Measurements from ENCODE around the gene DCC.

Gene DCC

DNA sequence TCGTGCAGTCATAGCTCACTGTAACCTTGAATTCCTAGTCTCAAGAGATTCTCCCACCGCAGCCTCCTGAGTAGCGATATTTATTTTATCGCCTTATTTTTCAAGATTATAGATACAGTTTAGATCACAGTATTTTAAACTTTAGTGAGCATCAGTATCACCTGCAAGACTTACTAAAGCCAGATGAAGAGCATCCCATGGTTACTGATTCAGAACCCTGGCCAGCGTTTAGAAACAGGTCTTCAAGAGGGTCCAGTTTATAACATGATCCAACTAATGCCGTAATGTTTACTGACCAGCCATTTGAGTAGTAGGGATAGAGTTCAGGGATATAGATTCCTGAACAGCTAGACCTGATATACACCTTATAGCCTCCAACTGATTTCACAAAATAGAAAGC lies 146.1 kb downstream of the DCC start:
- H3K79me2 ChIP-seq (ENCODE audit: control insufficient read depth, low read length) = no peaks in the 10 kb centered on the region
- H3K27ac ChIP-seq (ENCODE audit: low read depth, low read length) = no peak overlapping the region
- H3K4me1 ChIP-seq (ENCODE audit: control insufficient read depth, low read length) = no peaks in the 10 kb centered on the region
- H4K20me1 ChIP-seq (ENCODE audit: control insufficient read depth, insufficient read depth, low read depth, low read length) = no peaks in the 10 kb centered on the region
- no peaks in the 10 kb centered on the region for H3K9me3 ChIP-seq (ENCODE audit: control insufficient read depth, insufficient read depth, low read length)
- H3K27me3 ChIP-seq (ENCODE audit: control insufficient read depth, low read length) = no peaks in the 10 kb centered on the region
- no peaks in the 10 kb centered on the region for H3K36me3 ChIP-seq (ENCODE audit: control insufficient read depth, low read length)
- no peaks in the 10 kb centered on the region for H3K9me2 ChIP-seq (replicated peaks; ENCODE audit: control insufficient read depth, low read length)
- TF ChIP-seq, protein P1, sequence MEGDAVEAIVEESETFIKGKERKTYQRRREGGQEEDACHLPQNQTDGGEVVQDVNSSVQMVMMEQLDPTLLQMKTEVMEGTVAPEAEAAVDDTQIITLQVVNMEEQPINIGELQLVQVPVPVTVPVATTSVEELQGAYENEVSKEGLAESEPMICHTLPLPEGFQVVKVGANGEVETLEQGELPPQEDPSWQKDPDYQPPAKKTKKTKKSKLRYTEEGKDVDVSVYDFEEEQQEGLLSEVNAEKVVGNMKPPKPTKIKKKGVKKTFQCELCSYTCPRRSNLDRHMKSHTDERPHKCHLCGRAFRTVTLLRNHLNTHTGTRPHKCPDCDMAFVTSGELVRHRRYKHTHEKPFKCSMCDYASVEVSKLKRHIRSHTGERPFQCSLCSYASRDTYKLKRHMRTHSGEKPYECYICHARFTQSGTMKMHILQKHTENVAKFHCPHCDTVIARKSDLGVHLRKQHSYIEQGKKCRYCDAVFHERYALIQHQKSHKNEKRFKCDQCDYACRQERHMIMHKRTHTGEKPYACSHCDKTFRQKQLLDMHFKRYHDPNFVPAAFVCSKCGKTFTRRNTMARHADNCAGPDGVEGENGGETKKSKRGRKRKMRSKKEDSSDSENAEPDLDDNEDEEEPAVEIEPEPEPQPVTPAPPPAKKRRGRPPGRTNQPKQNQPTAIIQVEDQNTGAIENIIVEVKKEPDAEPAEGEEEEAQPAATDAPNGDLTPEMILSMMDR (IDR thresholded peaks at IDR 0.05; ENCODE audit: low read depth, low read length, poor library complexity, severe bottlenecking) = no peak
- no peak overlapping the region for H3K4me3 ChIP-seq (ENCODE audit: low read length)
- no peak overlapping the region for H3K4me2 ChIP-seq (ENCODE audit: low read length)
- no peaks in the 10 kb centered on the region for H3F3A ChIP-seq (ENCODE audit: control insufficient read depth, insufficient read depth)

GRCh38 chr18:52489396-52490306 lies 149.7 kb downstream of the DCC start:
- H3K79me2 ChIP-seq (ENCODE audit: control insufficient read depth, low read length) = no peaks in the 10 kb centered on the region
- no peaks in the 10 kb centered on the region for H3K4me1 ChIP-seq (ENCODE audit: control insufficient read depth, low read length)
- no peak overlapping the region for H3K4me2 ChIP-seq (ENCODE audit: low read length)
- TF ChIP-seq EZH2phosphoT487 (IDR thresholded peaks at IDR 0.05; ENCODE audit: borderline replicate concordance, low read length) = no peak
- TF ChIP-seq, protein P1 (IDR thresholded peaks at IDR 0.05; ENCODE audit: low read depth, low read length, poor library complexity, severe bottlenecking) = no peak
- H3K36me3 ChIP-seq (ENCODE audit: control insufficient read depth, low read length) = no peaks in the 10 kb centered on the region
- no peak overlapping the region for H3K4me3 ChIP-seq (ENCODE audit: low read length)
- H3K27me3 ChIP-seq (ENCODE audit: control insufficient read depth, low read length) = no peaks in the 10 kb centered on the region
- no peaks in the 10 kb centered on the region for H3K9me2 ChIP-seq (replicated peaks; ENCODE audit: control insufficient read depth, low read length)
- no peaks in the 10 kb centered on the region for H4K20me1 ChIP-seq (ENCODE audit: control insufficient read depth, insufficient read depth, low read depth, low read length)
- no peaks in the 10 kb centered on the region for H3F3A ChIP-seq (ENCODE audit: control insufficient read depth, insufficient read depth)
- H3K27ac ChIP-seq (ENCODE audit: low read depth, low read length) = no peak overlapping the region
- H3K9me3 ChIP-seq (ENCODE audit: control insufficient read depth, insufficient read depth, low read length) = peaks cover 3% of the 10 kb centered on the region; the same call in 1 of the 2 replicates

DNA sequence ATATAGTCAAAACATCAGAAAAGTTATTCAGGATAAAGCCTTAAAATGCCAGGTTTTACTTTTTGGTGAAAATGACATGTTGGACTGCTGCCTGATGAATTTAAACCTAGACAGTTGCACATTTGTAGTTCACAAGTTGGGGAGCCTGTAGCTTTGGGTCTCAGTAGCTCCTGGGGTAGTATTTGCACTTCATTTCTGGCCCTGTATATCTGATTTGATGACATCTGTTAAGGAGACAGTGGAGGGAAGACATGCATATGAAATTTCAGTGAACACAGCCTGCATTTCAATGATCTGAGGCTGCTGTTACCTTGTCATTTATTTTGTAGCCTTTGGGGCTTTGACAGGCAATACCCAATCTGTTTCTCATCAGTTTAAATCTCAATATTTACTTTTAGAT lies 156.4 kb downstream of the DCC start:
- H3K27me3 ChIP-seq (ENCODE audit: control insufficient read depth, low read length) = no peaks in the 10 kb centered on the region
- H3K9me2 ChIP-seq (replicated peaks; ENCODE audit: control insufficient read depth, low read length) = no peaks in the 10 kb centered on the region
- no peaks in the 10 kb centered on the region for H3F3A ChIP-seq (ENCODE audit: control insufficient read depth, insufficient read depth)
- TF ChIP-seq EZH2phosphoT487 (IDR thresholded peaks at IDR 0.05; ENCODE audit: borderline replicate concordance, low read length) = no peak
- TF ChIP-seq, protein P1 (IDR thresholded peaks at IDR 0.05; ENCODE audit: low read depth, low read length, poor library complexity, severe bottlenecking) = no peak
- no peaks in the 10 kb centered on the region for H4K20me1 ChIP-seq (ENCODE audit: control insufficient read depth, insufficient read depth, low read depth, low read length)
- no peaks in the 10 kb centered on the region for H3K36me3 ChIP-seq (ENCODE audit: control insufficient read depth, low read length)
- H3K27ac ChIP-seq (ENCODE audit: low read depth, low read length) = no peak overlapping the region
- no peaks in the 10 kb centered on the region for H3K4me1 ChIP-seq (ENCODE audit: control insufficient read depth, low read length)
- no peak overlapping the region for H3K4me2 ChIP-seq (ENCODE audit: low read length)
- H3K9me3 ChIP-seq (ENCODE audit: control insufficient read depth, insufficient read depth, low read length) = peaks cover 3% of the 10 kb centered on the region; the same call in 1 of the 2 replicates
- no peak overlapping the region for H3K4me3 ChIP-seq (ENCODE audit: low read length)
- H3K79me2 ChIP-seq (ENCODE audit: control insufficient read depth, low read length) = no peaks in the 10 kb centered on the region
